IMR-90 (cell line): Measurements from ENCODE around the gene MGAT5. TPM values are rescaled to one million over a fixed set of nuclear protein-coding genes. Genes with fewer than 3 reads are reported as not detected.

Experiments used
- ATAC-seq: fragments of 200-7000 bp; cut with Tn5 transposase; 2 replicates; pipeline ENCODE4 v1.9.1; 2020; ENCODE audit warnings: low read depth, mild to moderate bottlenecking, moderate library complexity
- BruUV-seq: library from RNA; stranded (reverse); fragments of 400-500 nt; replicated peaks from 2 replicates; lab custom pipeline; 2021; lab: Mats Ljungman, UMichigan
- CTCF ChIA-PET: fragments of 300-600 bp; formaldehyde crosslinking; extraction: SDS; loops from one replicate; lab custom pipeline; 2021; ENCODE audit warnings: antibody characterized with exemption; lab: Yijun Ruan, JAX
- POLR2A ChIA-PET: fragments of 300-600 bp; sonication (Branson Sonifier 250); formaldehyde crosslinking; loops from one replicate; lab custom pipeline; 2022; ENCODE audit warnings: antibody characterized with exemption; ENCODE audit not compliant: unreplicated experiment; lab: Charles Lee
- DNase-seq: peaks from one replicate; pipeline ENCODE4 v3.0.0; 2013
- H2AFZ ChIP-seq: replicated peaks from 2 replicates; pipeline ENCODE3; 2013; ENCODE audit warnings: low read length, mild to moderate bottlenecking; ENCODE audit not compliant: poor library complexity
- H2AK5ac ChIP-seq: 2 replicates; pipeline ENCODE4 v1.6.1; 2013; ENCODE audit warnings: low read depth, low read length, inconsistent platforms
- H2AK9ac ChIP-seq: replicated peaks from 2 replicates; pipeline ENCODE3; 2013; ENCODE audit warnings: mild to moderate bottlenecking, low read depth, low read length, moderate library complexity; ENCODE audit not compliant: poor library complexity
- H2BK120ac ChIP-seq: 2 replicates; pipeline ENCODE4 v1.6.1; 2013; ENCODE audit warnings: low read depth, low read length, inconsistent platforms
- H2BK15ac ChIP-seq: 3 replicates; pipeline ENCODE4 v1.6.1; 2013; ENCODE audit warnings: low read depth, low read length, inconsistent platforms
- H2BK20ac ChIP-seq: 2 replicates; pipeline ENCODE4 v1.6.1; 2013; ENCODE audit warnings: low read depth, mild to moderate bottlenecking, inconsistent platforms, low read length, moderate library complexity
- H2BK5ac ChIP-seq: 2 replicates; pipeline ENCODE4 v1.6.1; 2013; ENCODE audit warnings: mild to moderate bottlenecking, low read depth, low read length, inconsistent platforms; ENCODE audit not compliant: poor library complexity, severe bottlenecking
- H3K14ac ChIP-seq: replicated peaks from 2 replicates; pipeline ENCODE4 v1.6.1; 2013; ENCODE audit warnings: low read depth, low read length, inconsistent platforms
- H3K18ac ChIP-seq: 2 replicates; pipeline ENCODE4 v1.6.1; 2013; ENCODE audit warnings: low read depth, low read length, control low read depth
- H3K23ac ChIP-seq: 2 replicates; pipeline ENCODE4 v1.6.1; 2013; ENCODE audit warnings: low read depth, low read length, inconsistent platforms
- H3K27ac ChIP-seq: 2 replicates; pipeline ENCODE4 v1.5.1; 2013; ENCODE audit warnings: mild to moderate bottlenecking, control low read depth, low read length; ENCODE audit not compliant: insufficient read depth
- H3K27me3 ChIP-seq: 2 replicates; pipeline ENCODE4 v1.6.1; 2013; ENCODE audit warnings: low read length; ENCODE audit not compliant: control insufficient read depth, insufficient read depth
- H3K36me3 ChIP-seq: 2 replicates; pipeline ENCODE4 v1.6.1; 2013; ENCODE audit warnings: low read length, mixed read lengths; ENCODE audit not compliant: control insufficient read depth, insufficient read depth
- H3K4ac ChIP-seq: 2 replicates; pipeline ENCODE4 v1.6.1; 2013; ENCODE audit warnings: low read depth, low read length, inconsistent platforms
- H3K4me1 ChIP-seq: 2 replicates; pipeline ENCODE4 v1.6.1; 2013; ENCODE audit warnings: low read length, mixed read lengths; ENCODE audit not compliant: control insufficient read depth, insufficient read depth
- H3K4me2 ChIP-seq: 2 replicates; pipeline ENCODE4 v1.6.1; 2013; ENCODE audit warnings: low read depth, mild to moderate bottlenecking, control low read depth, low read length, moderate library complexity
- H3K4me3 ChIP-seq: 2 replicates; pipeline ENCODE4 v1.5.1; 2013; ENCODE audit warnings: low read depth, mild to moderate bottlenecking, control low read depth, low read length, moderate library complexity; ENCODE audit not compliant: insufficient read depth
- H3K56ac ChIP-seq: 2 replicates; pipeline ENCODE4 v1.6.1; 2013; ENCODE audit warnings: low read length, inconsistent platforms; ENCODE audit not compliant: insufficient read depth; ENCODE audit errors: extremely low read depth
- H3K79me1 ChIP-seq, 2 experiments: 2 replicates each; pipeline ENCODE4 v1.6.1; 2013; ENCODE audit warnings: low read length in 2 of 2, inconsistent platforms in 1 of 2, low read depth in 1 of 2
- H3K9ac ChIP-seq: 2 replicates; pipeline ENCODE4 v1.6.1; 2013; ENCODE audit warnings: low read depth, low read length, control low read depth
- H3K9me1 ChIP-seq: 2 replicates; pipeline ENCODE4 v1.6.1; 2013; ENCODE audit warnings: low read length, inconsistent platforms; ENCODE audit not compliant: insufficient read depth
- H3K9me3 ChIP-seq: 2 replicates; pipeline ENCODE4 v1.6.1; 2013; ENCODE audit warnings: low read length; ENCODE audit not compliant: control insufficient read depth, insufficient read depth
- H4K20me1 ChIP-seq: 2 replicates; pipeline ENCODE4 v1.6.1; 2013; ENCODE audit warnings: low read length, inconsistent platforms; ENCODE audit not compliant: insufficient read depth
- H4K5ac ChIP-seq: 2 replicates; pipeline ENCODE4 v1.6.1; 2013; ENCODE audit warnings: mild to moderate bottlenecking, low read depth, low read length, control low read depth
- H4K8ac ChIP-seq, 2 experiments: 2 replicates each; pipeline ENCODE4 v1.6.1; 2013; ENCODE audit warnings: low read depth in 2 of 2, low read length in 2 of 2, control low read depth in 1 of 2, inconsistent platforms in 1 of 2
- H4K91ac ChIP-seq: 2 replicates; pipeline ENCODE4 v1.6.1; 2013; ENCODE audit warnings: low read depth, low read length, inconsistent platforms; ENCODE audit not compliant: insufficient read depth
- BHLHE40 ChIP-seq: fragments of 150-350 bp; IDR thresholded peaks from 2 replicates; pipeline ENCODE4 v1.6.1; 2016; ENCODE audit warnings: mild to moderate bottlenecking, low read depth, low read length
- CEBPB ChIP-seq: IDR thresholded peaks from 2 replicates; pipeline ENCODE4 v1.6.1; 2012; ENCODE audit warnings: low read depth, low read length, improper control_type of control experiment
- RCOR1 ChIP-seq: IDR thresholded peaks from 2 replicates; pipeline ENCODE4 v1.6.1; 2012; ENCODE audit warnings: mild to moderate bottlenecking, low read length, improper control_type of control experiment; ENCODE audit not compliant: insufficient replicate concordance
- SMC3 ChIP-seq: fragments of 150-350 bp; IDR thresholded peaks from 2 replicates; pipeline ENCODE4 v1.6.1; 2016; ENCODE audit warnings: low read depth, mild to moderate bottlenecking, antibody characterized with exemption, low read length, moderate library complexity
- WGBS, 2 experiments: methylation state at CpG; one replicate each; pipeline versions ENCODE4 v1.1.5 to v1.1.7; 2013; ENCODE audit warnings: missing lambda C conversion rate in 2 of 2; ENCODE audit not compliant: insufficient read length in 1 of 2; ENCODE audit errors: extremely low coverage in 2 of 2; 5-methylcytosine and 5-hydroxymethylcytosine counted together
- dilution Hi-C: fragments of 300-500 bp; cut with HindIII; formaldehyde crosslinking; loops from one replicate; pipeline ENCODE4 v1.14.3; 2018; ENCODE audit warnings: low sequenced_read_pairs; ENCODE audit not compliant: unreplicated experiment
- in situ Hi-C: fragments of 300-500 bp; cut with MboI; formaldehyde crosslinking; loops from 3 replicates; pipeline ENCODE4 v1.14.3; 2019; ENCODE audit warnings: low sequenced_read_pairs, inconsistent platforms, mixed read lengths
- intact Hi-C: fragments of 100-400 bp; cut with micrococcal nuclease; formaldehyde crosslinking; loops from 2 replicates; pipeline ENCODE4 v1.10.0; 2022
- polyA plus RNA-seq, 3 experiments: library from polyadenylated mRNA; depleted of rRNA; stranded (reverse); fragments of >200 nt; gene quantifications; 2 replicates each; pipeline ENCODE4 v1.2.3, GENCODE V29; 2012; ENCODE audit warnings: low replicate concordance in 1 of 3
- total RNA-seq: library from RNA; depleted of rRNA; stranded (reverse); fragments of >200 nt; gene quantifications from 2 replicates; pipeline ENCODE4 v1.2.3, GENCODE V29; 2012
- TF ChIP-seq, protein P1 (sequence below): fragments of 150-350 bp; IDR thresholded peaks from 2 replicates; pipeline ENCODE4 v1.6.1; 2017; ENCODE audit warnings: mild to moderate bottlenecking, antibody characterized with exemption, low read length, low read depth
- TF ChIP-seq, protein P2 (sequence below): fragments of 150-350 bp; IDR thresholded peaks from 2 replicates; pipeline ENCODE4 v1.6.1; 2016; ENCODE audit warnings: low read depth, mild to moderate bottlenecking, low read length, moderate library complexity, borderline replicate concordance

MGAT5 gene
- total and polyA plus RNA-seq, 2 of the 4 experiments (the other 2 are of a cell fraction), result 22.9 to 59.9 TPM

DNA sequence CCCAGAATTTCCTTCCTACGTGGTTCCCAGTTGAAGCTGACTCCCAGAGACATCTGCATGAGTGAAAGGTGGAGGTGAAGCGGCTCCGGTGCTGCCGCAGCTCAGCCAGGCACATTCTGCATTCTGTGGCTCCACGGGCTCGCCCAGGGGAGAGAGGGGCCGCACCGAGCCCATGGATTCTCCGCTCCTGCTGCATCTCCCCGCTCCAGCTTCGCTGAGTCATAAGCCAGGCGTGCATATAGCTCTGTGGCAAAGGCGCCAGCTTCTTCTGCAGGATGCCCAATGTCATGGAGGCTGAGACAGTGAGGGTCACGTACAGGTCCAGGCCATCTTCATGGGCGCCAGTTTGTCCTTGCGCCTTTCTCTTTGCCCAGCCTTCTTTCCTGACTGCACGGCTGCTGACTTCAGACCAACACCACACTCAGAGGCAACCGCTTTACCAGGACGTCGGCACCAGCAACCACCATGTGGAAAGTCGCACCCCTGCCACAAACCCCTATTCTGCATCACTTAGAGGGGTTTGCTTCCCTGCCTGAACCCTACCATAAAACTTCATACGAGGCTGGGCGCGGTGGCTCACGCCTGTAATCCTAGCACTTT lies 215.7 kb downstream of the MGAT5 start:
- no peak overlapping the region for H3K4me2 ChIP-seq
- H4K20me1 ChIP-seq, result no peaks in the 10 kb centered on the region
- no peak overlapping the region for H4K5ac ChIP-seq
- H3K36me3 ChIP-seq, result no peaks in the 10 kb centered on the region
- TF ChIP-seq RCOR1 (no peak), CEBPB (no peak), SMC3 (no peak), BHLHE40 (no peak)
- TF ChIP-seq, protein P1, sequence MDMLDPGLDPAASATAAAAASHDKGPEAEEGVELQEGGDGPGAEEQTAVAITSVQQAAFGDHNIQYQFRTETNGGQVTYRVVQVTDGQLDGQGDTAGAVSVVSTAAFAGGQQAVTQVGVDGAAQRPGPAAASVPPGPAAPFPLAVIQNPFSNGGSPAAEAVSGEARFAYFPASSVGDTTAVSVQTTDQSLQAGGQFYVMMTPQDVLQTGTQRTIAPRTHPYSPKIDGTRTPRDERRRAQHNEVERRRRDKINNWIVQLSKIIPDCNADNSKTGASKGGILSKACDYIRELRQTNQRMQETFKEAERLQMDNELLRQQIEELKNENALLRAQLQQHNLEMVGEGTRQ, result no peak
- TF ChIP-seq, protein P2, sequence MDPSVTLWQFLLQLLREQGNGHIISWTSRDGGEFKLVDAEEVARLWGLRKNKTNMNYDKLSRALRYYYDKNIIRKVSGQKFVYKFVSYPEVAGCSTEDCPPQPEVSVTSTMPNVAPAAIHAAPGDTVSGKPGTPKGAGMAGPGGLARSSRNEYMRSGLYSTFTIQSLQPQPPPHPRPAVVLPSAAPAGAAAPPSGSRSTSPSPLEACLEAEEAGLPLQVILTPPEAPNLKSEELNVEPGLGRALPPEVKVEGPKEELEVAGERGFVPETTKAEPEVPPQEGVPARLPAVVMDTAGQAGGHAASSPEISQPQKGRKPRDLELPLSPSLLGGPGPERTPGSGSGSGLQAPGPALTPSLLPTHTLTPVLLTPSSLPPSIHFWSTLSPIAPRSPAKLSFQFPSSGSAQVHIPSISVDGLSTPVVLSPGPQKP, result no peak
- no TSS peak for BruUV-seq
- H2AK5ac ChIP-seq, result no peak overlapping the region
- no peak overlapping the region for H3K4ac ChIP-seq
- no peak overlapping the region for H3K14ac ChIP-seq
- no peak overlapping the region for H2BK120ac ChIP-seq
- H3K9me3 ChIP-seq, result no peaks in the 10 kb centered on the region
- no peaks in the 10 kb centered on the region for H3K4me1 ChIP-seq
- no peak overlapping the region for H3K23ac ChIP-seq
- intact Hi-C loops, result no loop called here
- H3K4me3 ChIP-seq, result no peak overlapping the region
- H3K9me1 ChIP-seq, result 0 out of 2 replicates have a peak, but pooled peaks cover 4% of the 10 kb centered on the region
- dilution Hi-C loops, result no loop called here
- H3K79me1 ChIP-seq, result no peaks in the 10 kb centered on the region
- no peak overlapping the region for H3K18ac ChIP-seq
- POLR2A ChIA-PET, result no interaction called here
- no peak overlapping the region for H3K56ac ChIP-seq
- H4K8ac ChIP-seq, result no peak overlapping the region
- CTCF ChIA-PET, result no interaction called here
- 81% methylated on average over 17 of the region's 25 CpGs; no CpG with 5 or more reads in 1 of the 2 experiments for WGBS, 2 experiments
- H4K91ac ChIP-seq, result no peak overlapping the region
- no peak overlapping the region for H3K9ac ChIP-seq
- DNase-seq, result no peak
- no peak overlapping the region for H2BK5ac ChIP-seq
- H2BK15ac ChIP-seq, result no peak overlapping the region
- H3K27me3 ChIP-seq, result peaks cover 24% of the 10 kb centered on the region
- in situ Hi-C loops, result no loop called here
- H2BK20ac ChIP-seq, result no peak overlapping the region
- no peak overlapping the region for H2AK9ac ChIP-seq
- no peak overlapping the region for H3K27ac ChIP-seq
- ATAC-seq, result no peak
- H2AFZ ChIP-seq, result no peak overlapping the region
